Gastroesophageal sphincter (tissue), 4 donors: ENCODE data around the gene OR5M10. TPM values are rescaled to one million over a fixed set of nuclear protein-coding genes. Genes with fewer than 3 reads are reported as not detected.
"Not testable (repeated sequence)": the region's sequence is repeated elsewhere in the genome, so short reads cannot be mapped to it uniquely, and the experiment has no call there.

Experiments used
- ATAC-seq: fragments of 150-250 bp; one replicate; pipeline ENCODE4 v1.9.1; 2016; ENCODE audit warnings: mild to moderate bottlenecking, moderate library complexity
- H3K27ac ChIP-seq, 4 donors: fragments of 200-600 bp; sonication (generic) in 3 of 4; 1 replicate in 3 of 4; 2 replicates in 1 of 4; pipeline ENCODE4 v1.5.1; 2016 to 2019
- H3K27me3 ChIP-seq: fragments of 200-600 bp; sonication (generic); one replicate; pipeline ENCODE4 v1.5.1; 2019
- H3K36me3 ChIP-seq, 2 donors: fragments of 200-600 bp; sonication (generic); one replicate each; pipeline ENCODE4 v1.5.1; 2019; ENCODE audit warnings: control low read depth in 1 of 2
- H3K4me1 ChIP-seq, 3 donors: fragments of 200-600 bp; sonication (generic); 1 replicate in 2 of 3; 2 replicates in 1 of 3; pipeline ENCODE4 v1.5.1; 2016 to 2019; ENCODE audit warnings: control low read depth in 2 of 3
- H3K4me3 ChIP-seq, 2 donors: fragments of 200-600 bp; sonication (generic); one replicate each; pipeline ENCODE4 v1.5.1; 2019; ENCODE audit warnings: mild to moderate bottlenecking in 1 of 2, moderate library complexity in 1 of 2
- H3K9me3 ChIP-seq, 3 donors: fragments of 200-600 bp; sonication (generic); one replicate each; pipeline ENCODE4 v1.5.1; 2017 to 2019; ENCODE audit warnings: control low read depth in 2 of 3
- EP300 ChIP-seq: sonication (generic); formaldehyde crosslinking; IDR thresholded peaks from one replicate; pipeline ENCODE4 v1.6.1; 2017; ENCODE audit warnings: antibody characterized with exemption, mild to moderate bottlenecking
- POLR2A ChIP-seq, 2 donors: fragments of 450-650 bp; IDR thresholded peaks; one replicate each; pipeline ENCODE4 v1.6.1; 2017; ENCODE audit warnings: antibody characterized with exemption in 2 of 2, mild to moderate bottlenecking in 2 of 2, moderate library complexity in 1 of 2
- POLR2AphosphoS5 ChIP-seq: sonication (generic); formaldehyde crosslinking; IDR thresholded peaks from one replicate; pipeline ENCODE4 v1.6.1; 2017; ENCODE audit warnings: antibody characterized with exemption
- WGBS, 2 donors: methylation state at CpG; one replicate each; pipeline ENCODE4 v1.1.5; 2018; ENCODE audit warnings: low coverage in 1 of 2; 5-methylcytosine and 5-hydroxymethylcytosine counted together
- total RNA-seq, 4 donors: library from RNA; depleted of rRNA; stranded (reverse); fragments of >200 nt; gene quantifications; one replicate each; pipeline ENCODE4 v1.1.0, GENCODE V29; 2016
- TF ChIP-seq, protein P1 (sequence below), 4 experiments: fragments of 200-600 bp in 2 of 4; fragments of 450-650 bp in 2 of 4; sonication (generic) in 1 of 4; IDR thresholded peaks; one replicate each; pipeline ENCODE4 v1.5.1; 2017 to 2019; ENCODE audit warnings: antibody characterized with exemption in 4 of 4, mild to moderate bottlenecking in 2 of 4, moderate library complexity in 2 of 4

OR5M10 gene
- total RNA-seq, 4 donors from 2014 or later = not detected

GRCh38 chr11:56558574-56558973 lies 18.9 kb downstream of the OR5M10 start:
- TF ChIP-seq EP300 = no peak
- TF ChIP-seq, protein P1, sequence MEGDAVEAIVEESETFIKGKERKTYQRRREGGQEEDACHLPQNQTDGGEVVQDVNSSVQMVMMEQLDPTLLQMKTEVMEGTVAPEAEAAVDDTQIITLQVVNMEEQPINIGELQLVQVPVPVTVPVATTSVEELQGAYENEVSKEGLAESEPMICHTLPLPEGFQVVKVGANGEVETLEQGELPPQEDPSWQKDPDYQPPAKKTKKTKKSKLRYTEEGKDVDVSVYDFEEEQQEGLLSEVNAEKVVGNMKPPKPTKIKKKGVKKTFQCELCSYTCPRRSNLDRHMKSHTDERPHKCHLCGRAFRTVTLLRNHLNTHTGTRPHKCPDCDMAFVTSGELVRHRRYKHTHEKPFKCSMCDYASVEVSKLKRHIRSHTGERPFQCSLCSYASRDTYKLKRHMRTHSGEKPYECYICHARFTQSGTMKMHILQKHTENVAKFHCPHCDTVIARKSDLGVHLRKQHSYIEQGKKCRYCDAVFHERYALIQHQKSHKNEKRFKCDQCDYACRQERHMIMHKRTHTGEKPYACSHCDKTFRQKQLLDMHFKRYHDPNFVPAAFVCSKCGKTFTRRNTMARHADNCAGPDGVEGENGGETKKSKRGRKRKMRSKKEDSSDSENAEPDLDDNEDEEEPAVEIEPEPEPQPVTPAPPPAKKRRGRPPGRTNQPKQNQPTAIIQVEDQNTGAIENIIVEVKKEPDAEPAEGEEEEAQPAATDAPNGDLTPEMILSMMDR (IDR thresholded peaks at IDR 0.05) = no peak
- no peak for TF ChIP-seq POLR2AphosphoS5
- TF ChIP-seq POLR2A (IDR thresholded peaks at IDR 0.05) = no peak
- Histone ChIP-seq H3K36me3 (no peaks in the 10 kb centered on the region), H3K4me3 (no peak overlapping the region), H3K4me1 (no peaks in the 10 kb centered on the region), H3K27me3 (no peaks in the 10 kb centered on the region), H3K27ac (no peak overlapping the region), H3K9me3 (no peaks in the 10 kb centered on the region)
- WGBS, 2 donors = 66 to 83% methylated on average over 6 of the region's 6 CpGs
- no peak for ATAC-seq

- H3K4me3 ChIP-seq, H3K27me3 ChIP-seq, H3K36me3 ChIP-seq, ATAC-seq, H3K9me3 ChIP-seq, H3K4me1 ChIP-seq, H3K27ac ChIP-seq: not testable (repeated sequence)
- WGBS, 2 donors = 57 to 86% methylated on average over 2 to 11 of the region's 13 CpGs
Observed at GRCh38 chr11:56554691-56555090, 22.8 kb downstream of the OR5M10 start.

DNA sequence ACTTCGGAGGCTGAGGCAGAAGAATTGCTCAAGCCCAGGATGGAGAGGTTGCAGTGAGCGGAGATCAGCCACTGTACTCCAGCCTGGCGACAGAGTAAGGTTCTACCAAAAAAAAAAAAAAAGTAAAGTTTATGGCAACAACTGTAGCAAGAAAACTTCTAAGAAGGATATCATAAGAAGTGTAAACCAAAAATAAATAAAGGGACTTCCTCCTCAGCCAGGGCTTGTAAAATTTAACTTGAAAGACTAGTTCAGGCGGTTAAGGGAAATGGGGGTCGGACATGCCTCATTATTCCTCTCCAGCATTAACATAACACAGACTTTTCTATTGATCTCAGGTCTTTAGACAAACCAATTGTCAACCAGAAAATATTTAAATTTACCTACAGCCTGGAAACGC lies 32.0 kb downstream of the OR5M10 start:
- no peak for ATAC-seq
- TF ChIP-seq, protein P1 (IDR thresholded peaks at IDR 0.05) = no peak
- no peak for TF ChIP-seq POLR2AphosphoS5
- TF ChIP-seq EP300 = no peak
- no peak for TF ChIP-seq POLR2A (IDR thresholded peaks at IDR 0.05)
- no peaks in the 10 kb centered on the region for H3K36me3 ChIP-seq
- no peaks in the 10 kb centered on the region for H3K4me1 ChIP-seq
- no peak overlapping the region for H3K27ac ChIP-seq
- WGBS, 2 donors = 81 to 88% methylated on average over 3 to 4 of the region's 6 CpGs
- H3K4me3 ChIP-seq = no peak overlapping the region
- H3K9me3 ChIP-seq = peaks cover 0 to 12% (median 0%) of the 10 kb centered on the region in 3 donors
- H3K27me3 ChIP-seq = no peaks in the 10 kb centered on the region

GRCh38 chr11:56543739-56544138 lies 33.8 kb downstream of the OR5M10 start:
- no peak overlapping the region for H3K4me3 ChIP-seq
- WGBS, 2 donors = 83 to 100% methylated on average over 1 of the region's 1 CpG
- no peaks in the 10 kb centered on the region for H3K27me3 ChIP-seq
- H3K4me1 ChIP-seq = no peaks in the 10 kb centered on the region
- no peaks in the 10 kb centered on the region for H3K36me3 ChIP-seq
- no peak for ATAC-seq
- no peak for TF ChIP-seq POLR2AphosphoS5
- no peak for TF ChIP-seq POLR2A (IDR thresholded peaks at IDR 0.05)
- TF ChIP-seq, protein P1 (IDR thresholded peaks at IDR 0.05) = no peak
- TF ChIP-seq EP300 = no peak
- peaks cover 0 to 12% (median 0%) of the 10 kb centered on the region in 3 donors for H3K9me3 ChIP-seq
- no peak overlapping the region for H3K27ac ChIP-seq

DNA sequence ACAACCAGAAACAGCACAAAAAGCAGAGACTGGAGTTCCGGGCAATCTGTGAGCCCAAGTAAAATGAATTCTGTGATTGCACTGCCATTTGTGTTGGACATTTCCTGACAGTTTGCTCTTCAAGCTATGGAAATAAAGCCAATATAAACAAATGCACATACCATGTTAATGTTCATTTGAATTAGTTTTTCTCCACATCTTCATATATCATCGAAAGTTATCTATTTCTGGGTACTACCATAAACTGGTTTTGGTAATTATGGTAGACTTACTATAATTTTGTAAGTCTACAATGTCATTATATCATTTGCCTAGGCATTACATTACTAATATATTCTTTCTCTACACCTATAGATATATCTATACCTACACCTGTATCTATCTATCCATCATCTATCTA lies 34.4 kb downstream of the OR5M10 start, which contains the start of gene OR5M11:
OR5M11 (minus strand) TSS at position 101 of the 400 bp plus-strand sequence; CDS start at position 101, 0 bp downstream.
- no peak within 1 kb of the TSS for H3K27ac ChIP-seq
- no peaks in the 10 kb centered on the region for H3K27me3 ChIP-seq
- peaks cover 0 to 12% (median 0%) of the 10 kb centered on the region in 3 donors for H3K9me3 ChIP-seq
- ATAC-seq = no peak
- TF ChIP-seq, protein P1 (IDR thresholded peaks at IDR 0.05) = no peak
- no peak for TF ChIP-seq POLR2AphosphoS5
- TF ChIP-seq EP300 = no peak
- TF ChIP-seq POLR2A (IDR thresholded peaks at IDR 0.05) = no peak
- H3K4me3 ChIP-seq = no peak within 1 kb of the TSS
- no peaks in the 10 kb centered on the region for H3K36me3 ChIP-seq
- 74 to 79% methylated on average over 2 of the region's 2 CpGs for WGBS, 2 donors
- no peaks in the 10 kb centered on the region for H3K4me1 ChIP-seq
